Mucosa of descending colon (tissue), 3 donors: ENCODE results near the gene UBE2L5. TPM values are rescaled to one million over a fixed set of nuclear protein-coding genes. Genes with fewer than 3 reads are reported as not detected.
A peak's percentile ranks its signal among the peaks of the same experiment; 100 is the strongest.
"Not testable (repeated sequence)": the region's sequence is repeated elsewhere in the genome, so short reads cannot be mapped to it uniquely, and the experiment has no call there.

Experiments
- ATAC-seq: fragments of 200-7000 bp; cut with Tn5 transposase; one replicate; pipeline ENCODE4 v1.9.1; 2020; ENCODE audit warnings: mild to moderate bottlenecking, moderate library complexity
- DNase-seq, 3 donors: peaks; one replicate each; pipeline ENCODE4 v3.0.0-alpha.2; 2020
- H3K36me3 ChIP-seq: fragments of 200-600 bp; one replicate; pipeline ENCODE4 v1.8.0; 2021; ENCODE audit warnings: low read depth, mild to moderate bottlenecking
- H3K4me1 ChIP-seq: fragments of 200-600 bp; one replicate; pipeline ENCODE4 v1.8.0; 2021; ENCODE audit warnings: low read depth, mild to moderate bottlenecking
- H3K4me3 ChIP-seq: fragments of 200-600 bp; one replicate; pipeline ENCODE4 v1.8.0; 2021; ENCODE audit warnings: mild to moderate bottlenecking
- H3K9me3 ChIP-seq: fragments of 200-600 bp; one replicate; pipeline ENCODE4 v1.8.0; 2021; ENCODE audit warnings: mild to moderate bottlenecking
- CTCF ChIP-seq: fragments of 200-600 bp; IDR thresholded peaks from one replicate; pipeline ENCODE4 v1.8.0; 2022; ENCODE audit warnings: antibody characterized with exemption, mild to moderate bottlenecking
- intact Hi-C, 2 donors: fragments of 100-400 bp; cut with DNase I in 1 of 2; cut with micrococcal nuclease in 1 of 2; formaldehyde crosslinking; loops; one replicate each; pipeline versions ENCODE4 v1.11.0 to v1.11.1; 2022; cut with DNase I, micrococcal nuclease
- total RNA-seq, 3 donors: library from RNA; stranded (reverse); fragmentation: NEBNext Ultra II Directional in 2 of 3; extraction: Animal tissue kit (Norgen Biotek cat#: 25700) in 2 of 3; gene quantifications; one replicate each; pipeline versions ENCODE4 v1.2.1 to v1.2.4, GENCODE V29; 2021 to 2023
- donor health status: DM: no; HTN: no; CAD: no; lungs with moderate emphysema.
- donor health status: DM: no; HTN: no; CAD: no.
- donor health status: DM: no; HTN: yes; CAD: no.

UBE2L5 gene
- total RNA-seq, 3 donors from 2014 or later: not detected

DNA sequence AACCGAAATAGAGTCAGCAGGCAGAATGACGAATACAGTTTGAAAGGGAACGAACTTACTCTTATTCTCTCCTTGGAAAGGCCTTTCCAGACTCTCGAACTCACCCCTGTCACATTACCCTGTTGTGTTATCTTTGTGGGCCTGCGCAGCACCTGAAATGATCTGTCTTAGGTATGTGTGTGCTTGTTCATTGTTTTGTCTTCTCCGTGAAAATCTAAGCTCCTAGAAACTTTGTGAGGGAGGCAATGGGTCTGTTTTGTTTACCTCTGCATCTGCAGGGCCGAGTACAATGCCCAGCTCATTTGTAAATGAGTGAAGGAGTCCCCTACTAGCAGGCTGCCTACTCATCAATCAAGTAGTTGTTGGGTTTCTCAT is 23.8 kb downstream of the UBE2L5 start:
- no peak for DNase-seq
- Histone ChIP-seq H3K9me3 (no peaks in the 10 kb centered on the region), H3K4me1 (peaks cover 3% of the 10 kb centered on the region), H3K36me3 (no peaks in the 10 kb centered on the region), H3K4me3 (no peak overlapping the region)
- ATAC-seq: peak; percentile 67
- intact Hi-C loops: no loop called here
- TF ChIP-seq CTCF: no peak

DNA sequence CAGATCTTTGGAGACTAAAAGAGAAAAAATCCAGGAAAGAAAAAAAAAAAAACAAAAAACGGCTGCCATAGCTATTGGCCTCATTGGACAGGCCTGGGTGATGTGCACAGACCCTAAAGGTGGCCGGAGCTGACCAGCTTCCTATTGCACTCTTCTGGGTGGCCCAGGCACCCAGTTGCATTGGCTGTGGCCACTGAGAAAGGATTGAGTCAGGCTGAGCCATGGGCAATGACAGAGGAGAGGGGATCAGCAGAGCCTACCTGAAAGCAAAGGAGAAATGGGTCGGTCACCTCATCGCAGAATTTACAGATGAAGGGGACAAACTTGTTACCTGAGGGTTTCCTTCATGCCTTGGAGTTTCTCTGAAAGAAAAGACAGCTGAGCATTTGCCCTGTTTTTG is 26.1 kb downstream of the UBE2L5 start:
- ATAC-seq (no peak), DNase-seq (no peak)
- Histone ChIP-seq H3K4me1 (peaks cover 3% of the 10 kb centered on the region), H3K36me3 (no peaks in the 10 kb centered on the region), H3K9me3 (no peaks in the 10 kb centered on the region), H3K4me3 (no peak overlapping the region)
- intact Hi-C loops: no loop called here
- no peak for TF ChIP-seq CTCF

- no peak for ATAC-seq
Observed at GRCh38 chr13:30450066-30450465, 27.8 kb downstream of the UBE2L5 start.

DNA sequence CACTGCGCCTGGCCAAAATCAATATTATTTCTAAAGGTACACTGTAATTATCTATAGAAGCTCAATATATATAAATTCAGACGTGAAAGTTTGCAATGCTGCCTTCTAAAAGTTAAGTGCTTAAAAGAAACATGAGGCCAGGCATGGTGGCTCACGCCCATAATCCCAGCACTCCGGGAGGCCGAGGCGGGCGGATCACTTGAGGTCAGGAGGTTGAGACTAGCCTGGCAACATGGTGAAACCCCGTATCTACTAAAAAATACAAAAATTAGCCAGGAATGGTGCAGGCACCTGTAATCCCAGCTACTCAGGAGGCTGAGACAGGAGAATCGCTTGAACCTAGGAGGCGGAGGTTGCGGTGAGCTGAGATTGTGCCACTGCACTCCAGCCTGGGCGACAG is 29.2 kb downstream of the UBE2L5 start:
- intact Hi-C loops, H3K4me3 ChIP-seq, H3K4me1 ChIP-seq, H3K36me3 ChIP-seq, H3K9me3 ChIP-seq, DNase-seq, ATAC-seq: not testable (repeated sequence)

More at GRCh38 chr13:30450066-30450465, 27.8 kb downstream of the UBE2L5 start:
- DNase-seq: no peak
- H3K9me3 ChIP-seq: no peaks in the 10 kb centered on the region
- intact Hi-C loops: no loop called here
- H3K4me3 ChIP-seq: no peak overlapping the region
- H3K4me1 ChIP-seq: peaks cover 3% of the 10 kb centered on the region
- H3K36me3 ChIP-seq: no peaks in the 10 kb centered on the region
- TF ChIP-seq CTCF: no peak

GRCh38 chr13:30453727-30454126 is 31.4 kb downstream of the UBE2L5 start:
- intact Hi-C loops: no loop called here
- no peaks in the 10 kb centered on the region for H3K4me1 ChIP-seq
- ATAC-seq (peak; percentile 12), DNase-seq (no peak)
- no peak overlapping the region for H3K4me3 ChIP-seq
- H3K9me3 ChIP-seq: no peaks in the 10 kb centered on the region
- no peaks in the 10 kb centered on the region for H3K36me3 ChIP-seq
- TF ChIP-seq CTCF: no peak

DNA sequence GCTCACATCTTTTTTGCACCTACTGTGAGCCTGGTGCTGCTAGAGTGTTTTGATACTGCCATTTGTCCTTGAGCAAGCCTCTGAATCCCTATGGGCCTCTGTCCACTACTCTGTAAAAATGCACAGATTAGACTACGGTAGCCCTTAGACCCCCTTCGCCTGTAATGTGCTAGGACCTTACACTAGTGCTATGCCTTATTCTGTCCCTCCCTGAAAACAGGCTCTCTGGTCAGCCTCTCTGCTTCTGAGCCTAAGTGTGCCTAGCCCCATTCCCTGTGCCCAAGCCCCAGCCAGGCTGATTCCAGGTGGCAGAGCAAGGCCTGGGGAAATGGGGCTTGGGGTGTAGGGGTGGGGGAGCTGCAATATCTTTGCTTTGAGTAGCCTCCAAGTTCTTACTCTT is 32.7 kb downstream of the UBE2L5 start:
- Histone ChIP-seq H3K9me3 (no peaks in the 10 kb centered on the region), H3K4me3 (no peak overlapping the region), H3K4me1 (no peaks in the 10 kb centered on the region), H3K36me3 (no peaks in the 10 kb centered on the region)
- intact Hi-C loops: no loop called here
- no peak for TF ChIP-seq CTCF
- ATAC-seq (no peak), DNase-seq (no peak)
